Astrocyte of the spinal cord (primary cell): ENCODE measurements around the gene NDUFAF7.

ENCODE experiments used
- DNase-seq: peaks from one replicate; pipeline ENCODE4 v3.0.0; 2011; ENCODE audit warnings: low read depth, low spot score
- H3K4me3 ChIP-seq: 2 replicates; pipeline ENCODE4 v1.5.1; 2011; ENCODE audit warnings: low read depth, mild to moderate bottlenecking, low read length, moderate library complexity
- in situ Hi-C: cut with HindIII; loops from 2 replicates; pipeline ENCODE4 v1.10.0; 2017; ENCODE audit warnings: low sequenced_read_pairs
- TF ChIP-seq, protein P1 (sequence below): IDR thresholded peaks from 2 replicates; pipeline ENCODE4 v1.5.1; 2012; ENCODE audit warnings: low read depth, mild to moderate bottlenecking, low read length, inconsistent platforms

NDUFAF7 gene

GRCh38 chr2:37295469-37296073, 64.1 kb downstream of the NDUFAF7 start:
- H3K4me3 ChIP-seq: no peak overlapping the region
- TF ChIP-seq, protein P1, sequence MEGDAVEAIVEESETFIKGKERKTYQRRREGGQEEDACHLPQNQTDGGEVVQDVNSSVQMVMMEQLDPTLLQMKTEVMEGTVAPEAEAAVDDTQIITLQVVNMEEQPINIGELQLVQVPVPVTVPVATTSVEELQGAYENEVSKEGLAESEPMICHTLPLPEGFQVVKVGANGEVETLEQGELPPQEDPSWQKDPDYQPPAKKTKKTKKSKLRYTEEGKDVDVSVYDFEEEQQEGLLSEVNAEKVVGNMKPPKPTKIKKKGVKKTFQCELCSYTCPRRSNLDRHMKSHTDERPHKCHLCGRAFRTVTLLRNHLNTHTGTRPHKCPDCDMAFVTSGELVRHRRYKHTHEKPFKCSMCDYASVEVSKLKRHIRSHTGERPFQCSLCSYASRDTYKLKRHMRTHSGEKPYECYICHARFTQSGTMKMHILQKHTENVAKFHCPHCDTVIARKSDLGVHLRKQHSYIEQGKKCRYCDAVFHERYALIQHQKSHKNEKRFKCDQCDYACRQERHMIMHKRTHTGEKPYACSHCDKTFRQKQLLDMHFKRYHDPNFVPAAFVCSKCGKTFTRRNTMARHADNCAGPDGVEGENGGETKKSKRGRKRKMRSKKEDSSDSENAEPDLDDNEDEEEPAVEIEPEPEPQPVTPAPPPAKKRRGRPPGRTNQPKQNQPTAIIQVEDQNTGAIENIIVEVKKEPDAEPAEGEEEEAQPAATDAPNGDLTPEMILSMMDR: no peak
- no peak for DNase-seq
- in situ Hi-C loops: no loop called here

GRCh38 chr2:37297632-37298031, 66.2 kb downstream of the NDUFAF7 start:
- no peak overlapping the region for H3K4me3 ChIP-seq
- in situ Hi-C loops: no loop called here
- TF ChIP-seq, protein P1: no peak
- no peak for DNase-seq
